ENCODE data around the gene POMT2.

- no peak for TF ChIP-seq CTCF (IDR thresholded peaks at IDR 0.05)
- no peak for TF ChIP-seq POLR2A (IDR thresholded peaks at IDR 0.05)
These were observed 4.4 kb upstream of the POMT2 start for GRCh38 chr14:77324816-77325745.
